GM12891 (cell line): ENCODE data around the gene ZNF556.

Experiments used
- POLR2A ChIP-seq: IDR thresholded peaks from 2 replicates; pipeline ENCODE4 v1.6.1; 2011; ENCODE audit warnings: low read depth, low read length, control low read depth
- POLR2AphosphoS5 ChIP-seq: IDR thresholded peaks from 2 replicates; pipeline ENCODE4 v1.6.1; 2011; ENCODE audit warnings: low read depth, low read length, control low read depth

DNA sequence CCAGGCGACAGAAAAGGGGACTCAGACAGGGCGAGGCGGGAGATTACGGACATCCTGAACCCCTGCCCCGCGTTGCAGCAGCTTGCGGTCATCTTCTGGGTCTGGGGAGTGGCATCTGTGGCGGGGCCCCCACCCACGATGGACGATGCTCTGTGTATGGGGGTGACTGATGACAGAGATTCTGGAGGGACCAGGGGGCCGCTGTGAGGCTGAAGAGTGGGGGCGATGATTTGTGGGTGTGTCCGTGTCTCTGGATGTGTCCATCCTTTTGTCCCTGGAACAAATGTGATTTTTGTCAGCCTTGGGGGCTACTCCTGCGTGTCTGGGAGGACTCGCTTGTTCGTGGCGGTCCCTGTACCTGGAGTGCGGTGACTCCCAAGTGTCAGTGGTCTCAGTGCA lies 59.9 kb downstream of the ZNF556 start:
- TF ChIP-seq POLR2AphosphoS5 (no peak), POLR2A (no peak)
